Activated CD8-positive, alpha-beta memory T cell treated with anti-CD3 and anti-CD28 coated beads for 36 hours (primary cell): ENCODE results near the gene SULT1A2. TPM values are rescaled to one million over a fixed set of nuclear protein-coding genes. Genes with fewer than 3 reads are reported as not detected.
"Not testable (repeated sequence)": the region's sequence is repeated elsewhere in the genome, so short reads cannot be mapped to it uniquely, and the experiment has no call there.

ENCODE experiments used
- CTCF ChIA-PET: fragments of 350-600 bp; sonication (Branson Sonifier 250); formaldehyde crosslinking; loops from one replicate; lab custom pipeline; 2021; ENCODE audit warnings: antibody characterized with exemption; lab: Charles Lee
- POLR2A ChIA-PET: fragments of 350-600 bp; sonication (Branson Sonifier 250); formaldehyde crosslinking; loops from one replicate; lab custom pipeline; 2021; ENCODE audit warnings: antibody characterized with exemption; lab: Charles Lee
- total RNA-seq, 2 experiments: library from RNA; stranded (reverse); gene quantifications; one replicate each; pipeline ENCODE4 v1.2.3, GENCODE V29; 2021

SULT1A2 gene
- total RNA-seq, 2 experiments from 2014 or later = 0.23 to 0.36 TPM

- CTCF ChIA-PET, POLR2A ChIA-PET: not testable (repeated sequence)
These were observed 1.4 kb downstream of the SULT1A2 start for GRCh38 chr16:28595451-28595850.

- POLR2A ChIA-PET = no interaction called here
- CTCF ChIA-PET = no interaction called here
These were observed 3.8 kb downstream of the SULT1A2 start for GRCh38 chr16:28592979-28593553.

- ChIA-PET CTCF (no interaction called here), POLR2A (interaction anchor here (0.5 kb wide), 1 partner anchor 101 kb away, joined by 4 read pairs; the partner anchor contains the start of gene CLN3)
These were observed 4.3 kb downstream of the SULT1A2 start for GRCh38 chr16:28592511-28592910.

- CTCF ChIA-PET = no interaction called here
- POLR2A ChIA-PET = no interaction called here
These were observed 5.5 kb downstream of the SULT1A2 start for GRCh38 chr16:28591355-28591754.

- CTCF ChIA-PET = no interaction called here
- POLR2A ChIA-PET = no interaction called here
These were observed 6.2 kb downstream of the SULT1A2 start for GRCh38 chr16:28590384-28591340.

- CTCF ChIA-PET = no interaction called here
- POLR2A ChIA-PET = no interaction called here
These were observed 6.9 kb downstream of the SULT1A2 start for GRCh38 chr16:28589930-28590329.

GRCh38 chr16:28589069-28589468, 7.8 kb downstream of the SULT1A2 start:
- ChIA-PET POLR2A (no interaction called here), CTCF (no interaction called here)

GRCh38 chr16:28587386-28587785, 9.5 kb downstream of the SULT1A2 start:
- ChIA-PET POLR2A (no interaction called here), CTCF (no interaction called here)

- POLR2A ChIA-PET = no interaction called here
- CTCF ChIA-PET = no interaction called here
These were observed 10.4 kb downstream of the SULT1A2 start for GRCh38 chr16:28586466-28586865.

GRCh38 chr16:28585674-28586073, 11.2 kb downstream of the SULT1A2 start:
- POLR2A ChIA-PET = no interaction called here

GRCh38 chr16:28580726-28581315, 16.0 kb downstream of the SULT1A2 start:
- POLR2A ChIA-PET = no interaction called here
- CTCF ChIA-PET = no interaction called here

More at GRCh38 chr16:28585674-28586073, 11.2 kb downstream of the SULT1A2 start:
- CTCF ChIA-PET = no interaction called here

GRCh38 chr16:28575446-28576109, 21.3 kb downstream of the SULT1A2 start:
- ChIA-PET CTCF (no interaction called here), POLR2A (no interaction called here)

- POLR2A ChIA-PET = no interaction called here
- CTCF ChIA-PET = no interaction called here
These were observed 21.9 kb downstream of the SULT1A2 start for GRCh38 chr16:28574925-28575324.

GRCh38 chr16:28573738-28574718, 22.8 kb downstream of the SULT1A2 start:
- ChIA-PET POLR2A (no interaction called here), CTCF (no interaction called here)

- CTCF ChIA-PET = no interaction called here
- POLR2A ChIA-PET = no interaction called here
These were observed 23.9 kb downstream of the SULT1A2 start for GRCh38 chr16:28572696-28573510.

GRCh38 chr16:28569968-28570752, 26.7 kb downstream of the SULT1A2 start:
- ChIA-PET POLR2A (no interaction called here), CTCF (no interaction called here)

- ChIA-PET CTCF (no interaction called here), POLR2A (no interaction called here)
These were observed 27.8 kb downstream of the SULT1A2 start for GRCh38 chr16:28569021-28569420.
